HCT116 (cell line): Measurements from ENCODE around the gene JCHAIN. TPM values are rescaled to one million over a fixed set of nuclear protein-coding genes. Genes with fewer than 3 reads are reported as not detected.

ENCODE experiments used
- ATAC-seq: fragments of 200-7000 bp; cut with Tn5 transposase; 2 replicates; pipeline ENCODE4 v1.9.1; 2020; ENCODE audit warnings: mild to moderate bottlenecking, moderate library complexity
- BruUV-seq: library from RNA; stranded (reverse); fragments of 400-500 nt; replicated peaks from 2 replicates; lab custom pipeline; 2021; lab: Mats Ljungman, UMichigan
- CTCF ChIA-PET: fragments of 300-600 bp; sonication (Branson Sonifier 250); formaldehyde crosslinking; loops from one replicate; lab custom pipeline; 2021; ENCODE audit warnings: antibody characterized with exemption; lab: Charles Lee
- POLR2A ChIA-PET: fragments of 300-600, 350-600 bp; sonication (Branson Sonifier 250); formaldehyde crosslinking; loops from one replicate; lab custom pipeline; 2021; ENCODE audit warnings: antibody characterized with exemption; lab: Charles Lee
- RAD21 ChIA-PET, 2 experiments: fragments of 300-600 bp; sonication (Branson Sonifier 250); formaldehyde crosslinking; loops; one replicate each; lab custom pipeline; 2023; ENCODE audit warnings: low total read pairs in 2 of 2; ENCODE audit not compliant: uncharacterized antibody in 2 of 2, unreplicated experiment in 2 of 2, low non-redundant PET in 1 of 2; lab: Charles Lee
- DNase-seq: peaks from one replicate; pipeline ENCODE4 v3.0.0-alpha.2; 2010; ENCODE audit warnings: low read depth, low spot score
- H2AFZ ChIP-seq: fragments of 200-600 bp; shearing (Covaris generic), sonication (generic); 2 replicates; pipeline ENCODE4 v1.6.1; 2017; ENCODE audit warnings: low read depth, mixed run types, mixed read lengths, antibody characterized with exemption, low read length; ENCODE audit not compliant: poor library complexity, severe bottlenecking
- H3K27ac ChIP-seq: 2 replicates; pipeline ENCODE4 v1.5.1; 2012; ENCODE audit warnings: low read depth, low read length
- H3K27me3 ChIP-seq: fragments of 200-600 bp; sonication (generic); 2 replicates; pipeline ENCODE4 v1.6.1; 2016; ENCODE audit warnings: mixed run types, low read length, mixed read lengths; ENCODE audit not compliant: insufficient read depth
- H3K36me3 ChIP-seq, 2 experiments: fragments of 200-500 bp in 1 of 2; fragments of 200-600 bp in 1 of 2; sonication (Bioruptor generic) in 1 of 2; sonication (generic) in 1 of 2; 2 replicates each; pipeline versions ENCODE4 v1.5.1 to v1.6.1; 2014 to 2016; ENCODE audit warnings: low read length in 2 of 2, inconsistent platforms in 1 of 2, mixed read lengths in 1 of 2, mixed run types in 1 of 2; ENCODE audit not compliant: insufficient read depth in 2 of 2, control insufficient read depth in 1 of 2
- H3K4me1 ChIP-seq, 2 experiments: fragments of 200-600 bp in 1 of 2; sonication (generic) in 1 of 2; 2 replicates each; pipeline versions ENCODE4 v1.5.1 to v1.6.1; 2012 to 2017; ENCODE audit warnings: low read length in 2 of 2, inconsistent platforms in 1 of 2, mild to moderate bottlenecking in 1 of 2, mixed read lengths in 1 of 2, mixed run types in 1 of 2, moderate library complexity in 1 of 2; ENCODE audit not compliant: insufficient read depth in 2 of 2, control insufficient read depth in 1 of 2
- H3K4me2 ChIP-seq: fragments of 200-600 bp; sonication (generic); 2 replicates; pipeline ENCODE4 v1.6.1; 2017; ENCODE audit warnings: mixed run types, low read length, mixed read lengths
- H3K4me3 ChIP-seq, 2 experiments: fragments of 200-600 bp in 1 of 2; sonication (generic) in 1 of 2; replicated peaks in 1 of 2; 2 replicates each; pipeline ENCODE4 v1.5.1; 2011 to 2016; ENCODE audit warnings: low read length in 2 of 2, control low read depth in 1 of 2, low read depth in 1 of 2, mild to moderate bottlenecking in 1 of 2, mixed read lengths in 1 of 2, mixed run types in 1 of 2
- H3K79me2 ChIP-seq: fragments of 200-600 bp; sonication (generic); 2 replicates; pipeline ENCODE4 v1.6.1; 2017; ENCODE audit warnings: mild to moderate bottlenecking, mixed run types, low read length, moderate library complexity, mixed read lengths; ENCODE audit not compliant: insufficient read depth
- H3K9ac ChIP-seq: fragments of 200-600 bp; sonication (generic); 2 replicates; pipeline ENCODE4 v1.6.1; 2016; ENCODE audit warnings: low read length, mixed read lengths
- H3K9me2 ChIP-seq: fragments of 200-600 bp; sonication (generic), shearing (Covaris generic); 2 replicates; pipeline ENCODE4 v1.6.1; 2017; ENCODE audit warnings: mixed run types, mild to moderate bottlenecking, moderate library complexity; ENCODE audit not compliant: insufficient read depth
- H3K9me3 ChIP-seq, 2 experiments: fragments of 200-500 bp in 1 of 2; fragments of 200-600 bp in 1 of 2; sonication (Bioruptor generic) in 1 of 2; sonication (generic) in 1 of 2; 2 replicates each; pipeline ENCODE4 v1.6.1; 2014 to 2017; ENCODE audit warnings: low read length in 2 of 2, mixed read lengths in 2 of 2, inconsistent platforms in 1 of 2, low read depth in 1 of 2, mild to moderate bottlenecking in 1 of 2, mixed run types in 1 of 2, moderate library complexity in 1 of 2; ENCODE audit not compliant: control insufficient read depth in 1 of 2, insufficient read depth in 1 of 2
- H4K20me1 ChIP-seq: fragments of 200-600 bp; sonication (generic), shearing (Covaris generic); 2 replicates; pipeline ENCODE4 v1.6.1; 2017; ENCODE audit warnings: mixed run types, mild to moderate bottlenecking, moderate library complexity; ENCODE audit not compliant: insufficient read depth
- CBX3 ChIP-seq: IDR thresholded peaks from 2 replicates; pipeline ENCODE4 v1.6.1; 2012; ENCODE audit warnings: low read depth
- CEBPB ChIP-seq: IDR thresholded peaks from 2 replicates; pipeline ENCODE4 v1.6.1; 2012; ENCODE audit warnings: low read depth
- EZH2phosphoT487 ChIP-seq: fragments of 200-600 bp; IDR thresholded peaks from 2 replicates; pipeline ENCODE4 v1.6.1; 2018; ENCODE audit warnings: antibody characterized with exemption, borderline replicate concordance
- JUND ChIP-seq: IDR thresholded peaks from 2 replicates; pipeline ENCODE4 v1.6.1; 2012
- POLR2AphosphoS5 ChIP-seq: IDR thresholded peaks from 2 replicates; pipeline ENCODE4 v1.6.1; 2011; ENCODE audit warnings: mild to moderate bottlenecking, low read depth, low read length, moderate library complexity
- RAD21 ChIP-seq: IDR thresholded peaks from 2 replicates; pipeline ENCODE4 v1.6.1; 2012; ENCODE audit warnings: low read depth, mild to moderate bottlenecking
- SIN3A ChIP-seq: IDR thresholded peaks from 2 replicates; pipeline ENCODE4 v1.6.1; 2012; ENCODE audit warnings: low read depth
- TCF7L2 ChIP-seq: IDR thresholded peaks from 2 replicates; pipeline ENCODE4 v1.7.0; 2011; ENCODE audit warnings: borderline replicate concordance, inconsistent platforms; ENCODE audit not compliant: insufficient read depth, insufficient read length; ENCODE audit errors: extremely low read depth
- ZBTB33 ChIP-seq: IDR thresholded peaks from 2 replicates; pipeline ENCODE4 v1.6.1; 2011; ENCODE audit warnings: mild to moderate bottlenecking, low read length, moderate library complexity; ENCODE audit not compliant: insufficient replicate concordance; ENCODE audit errors: extremely low read depth
- ZFX ChIP-seq: fragments of 450-650 bp; IDR thresholded peaks from 2 replicates; pipeline ENCODE4 v1.6.1; 2017
- intact Hi-C: fragments of 100-400 bp; cut with micrococcal nuclease; formaldehyde crosslinking; loops from 2 replicates; pipeline ENCODE4 v1.10.0; 2022
- total RNA-seq: library from RNA; stranded (reverse); gene quantifications from one replicate; pipeline ENCODE4 v1.2.1, GENCODE V29; 2021; ENCODE audit not compliant: unreplicated experiment
- TF ChIP-seq, protein P1 (sequence below): IDR thresholded peaks from 2 replicates; pipeline ENCODE4 v1.6.1; 2012
- TF ChIP-seq, protein P2 (sequence below), 3 experiments: fragments of 200-600 bp in 1 of 3; sonication (generic) in 1 of 3; IDR thresholded peaks in 2 of 3; conservative IDR thresholded peaks in 1 of 3; 2 replicates each; pipeline ENCODE4 v1.5.1; 2012 to 2017; ENCODE audit warnings: low read depth in 2 of 3, low read length in 2 of 3, antibody characterized with exemption in 1 of 3, borderline replicate concordance in 1 of 3, control low read depth in 1 of 3, mild to moderate bottlenecking in 1 of 3, mixed read lengths in 1 of 3, mixed run types in 1 of 3, moderate library complexity in 1 of 3; ENCODE audit not compliant: insufficient read depth in 1 of 3
- TF ChIP-seq, protein P3 (sequence below): IDR thresholded peaks from 2 replicates; pipeline ENCODE4 v1.6.1; 2012

The JCHAIN gene
- total RNA-seq, 1 experiment from 2014 or later: 0.79 TPM

DNA sequence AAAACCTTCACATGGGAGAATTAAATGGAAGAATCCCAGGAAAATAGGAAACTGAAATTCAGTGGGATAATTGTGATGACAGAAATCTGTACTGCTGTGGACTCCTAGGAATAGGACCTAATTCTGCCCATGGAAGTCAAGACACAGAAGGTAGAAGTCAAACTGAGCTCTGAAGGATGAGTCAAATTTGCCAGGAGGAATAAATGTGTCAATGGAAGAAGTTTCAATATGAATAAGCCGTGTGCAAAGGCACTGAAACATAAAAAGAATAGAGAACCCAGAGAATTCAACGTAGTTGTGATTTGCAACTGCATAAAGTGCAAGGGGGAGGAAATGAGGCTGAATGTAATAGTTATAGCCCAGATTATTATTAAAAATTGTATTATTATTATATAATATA, 26.1 kb downstream of the JCHAIN start:
- DNase-seq (no peak), ATAC-seq (no peak)
- H3K4me2 ChIP-seq: no peak overlapping the region
- no peaks in the 10 kb centered on the region for H3K79me2 ChIP-seq
- TF ChIP-seq, protein P1, sequence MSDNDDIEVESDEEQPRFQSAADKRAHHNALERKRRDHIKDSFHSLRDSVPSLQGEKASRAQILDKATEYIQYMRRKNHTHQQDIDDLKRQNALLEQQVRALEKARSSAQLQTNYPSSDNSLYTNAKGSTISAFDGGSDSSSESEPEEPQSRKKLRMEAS: no peak
- TF ChIP-seq ZBTB33: no peak
- no peak for TF ChIP-seq SIN3A
- TF ChIP-seq CBX3: no peak
- POLR2A ChIA-PET: no interaction called here
- no peaks in the 10 kb centered on the region for H3K36me3 ChIP-seq
- no peaks in the 10 kb centered on the region for H3K9me2 ChIP-seq
- BruUV-seq: no TSS peak
- H3K4me3 ChIP-seq: no peak overlapping the region
- H3K27ac ChIP-seq: no peak overlapping the region
- no peaks in the 10 kb centered on the region for H4K20me1 ChIP-seq
- H3K4me1 ChIP-seq: no peaks in the 10 kb centered on the region
- H2AFZ ChIP-seq: no peak overlapping the region
- CTCF ChIA-PET: no interaction called here
- H3K9me3 ChIP-seq: no peaks in the 10 kb centered on the region
- RAD21 ChIA-PET: no interaction called here
- no peak overlapping the region for H3K9ac ChIP-seq
- no peaks in the 10 kb centered on the region for H3K27me3 ChIP-seq
- intact Hi-C loops: no loop called here

GRCh38 chr4:70637239-70637913, 28.9 kb downstream of the JCHAIN start:
- Histone ChIP-seq H2AFZ (peak overlapping the region; percentile 39), H3K27ac (no peak overlapping the region), H3K36me3 (no peaks in the 10 kb centered on the region), H3K4me3 (no peak overlapping the region), H3K9ac (no peak overlapping the region)
- no peak for ATAC-seq
- intact Hi-C loops: no loop called here
- no peak for TF ChIP-seq EZH2phosphoT487
- TF ChIP-seq, protein P2, sequence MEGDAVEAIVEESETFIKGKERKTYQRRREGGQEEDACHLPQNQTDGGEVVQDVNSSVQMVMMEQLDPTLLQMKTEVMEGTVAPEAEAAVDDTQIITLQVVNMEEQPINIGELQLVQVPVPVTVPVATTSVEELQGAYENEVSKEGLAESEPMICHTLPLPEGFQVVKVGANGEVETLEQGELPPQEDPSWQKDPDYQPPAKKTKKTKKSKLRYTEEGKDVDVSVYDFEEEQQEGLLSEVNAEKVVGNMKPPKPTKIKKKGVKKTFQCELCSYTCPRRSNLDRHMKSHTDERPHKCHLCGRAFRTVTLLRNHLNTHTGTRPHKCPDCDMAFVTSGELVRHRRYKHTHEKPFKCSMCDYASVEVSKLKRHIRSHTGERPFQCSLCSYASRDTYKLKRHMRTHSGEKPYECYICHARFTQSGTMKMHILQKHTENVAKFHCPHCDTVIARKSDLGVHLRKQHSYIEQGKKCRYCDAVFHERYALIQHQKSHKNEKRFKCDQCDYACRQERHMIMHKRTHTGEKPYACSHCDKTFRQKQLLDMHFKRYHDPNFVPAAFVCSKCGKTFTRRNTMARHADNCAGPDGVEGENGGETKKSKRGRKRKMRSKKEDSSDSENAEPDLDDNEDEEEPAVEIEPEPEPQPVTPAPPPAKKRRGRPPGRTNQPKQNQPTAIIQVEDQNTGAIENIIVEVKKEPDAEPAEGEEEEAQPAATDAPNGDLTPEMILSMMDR (IDR thresholded peaks at IDR 0.05 in 2 of 3, conservative IDR thresholded peaks at IDR 0.05 in 1 of 3; ENCODE audit: borderline replicate concordance in 1 of 3, insufficient read depth in 1 of 3, low read depth in 2 of 3, low read length in 2 of 3): no peak
- TF ChIP-seq POLR2AphosphoS5: no peak
- no peak for TF ChIP-seq RAD21
- no peak for TF ChIP-seq ZFX
- no peak for TF ChIP-seq ZBTB33
- TF ChIP-seq TCF7L2: no peak
- TF ChIP-seq, protein P3, sequence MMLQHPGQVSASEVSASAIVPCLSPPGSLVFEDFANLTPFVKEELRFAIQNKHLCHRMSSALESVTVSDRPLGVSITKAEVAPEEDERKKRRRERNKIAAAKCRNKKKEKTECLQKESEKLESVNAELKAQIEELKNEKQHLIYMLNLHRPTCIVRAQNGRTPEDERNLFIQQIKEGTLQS: no peak
- no peak for TF ChIP-seq CEBPB
- no peak for TF ChIP-seq JUND
- TF ChIP-seq, all 23 proteins: peak for 0
- no peak for DNase-seq
- Histone ChIP-seq H3K79me2 (no peaks in the 10 kb centered on the region), H3K9me3 (no peaks in the 10 kb centered on the region), H3K9me2 (no peaks in the 10 kb centered on the region), H3K4me2 (no peak overlapping the region), H3K4me1 (peaks cover 5 to 7% of the 10 kb centered on the region in 2 experiments), H3K27me3 (no peaks in the 10 kb centered on the region), H4K20me1 (no peaks in the 10 kb centered on the region)
- ChIA-PET CTCF (interaction anchor here (1.3 kb wide), 1 partner anchor 36 kb away, joined by 3 read pairs; no protein-coding TSS in a partner anchor), POLR2A (no interaction called here), RAD21 (no interaction called here)
- BruUV-seq: no TSS peak
